Endothelial cell of umbilical vein (primary cell): Measurements from ENCODE around the gene PLEKHA4. TPM values are rescaled to one million over a fixed set of nuclear protein-coding genes. Genes with fewer than 3 reads are reported as not detected.

Experiments
- BruUV-seq: library from RNA; stranded (reverse); fragments of 400-500 nt; replicated peaks from 2 replicates; lab custom pipeline; 2021; lab: Mats Ljungman, UMichigan
- CTCF ChIA-PET: fragments of 300-600, 350-600 bp; sonication (Branson Sonifier 250); formaldehyde crosslinking; loops from one replicate; lab custom pipeline; 2021; ENCODE audit warnings: antibody characterized with exemption, inconsistent platforms; lab: Charles Lee
- POLR2A ChIA-PET: fragments of 300-600, 350-600 bp; sonication (Branson Sonifier 250); formaldehyde crosslinking; loops from one replicate; lab custom pipeline; 2021; ENCODE audit warnings: antibody characterized with exemption, inconsistent platforms; lab: Charles Lee
- DNase-seq: peaks from one replicate; pipeline ENCODE4 v3.0.0-alpha.2; 2011; ENCODE audit warnings: low read depth, low spot score
- FAIRE-seq: peaks from 2 replicates; lab custom pipeline; 2011; peaks lifted over from hg19 to GRCh38; lab: Jason Lieb, UNC
- H2AFZ ChIP-seq: 2 replicates; pipeline ENCODE4 v1.6.0; 2012; ENCODE audit warnings: low read depth, low read length, control low read depth, inconsistent platforms
- H3K27ac ChIP-seq: 2 replicates; pipeline ENCODE4 v1.5.1; 2011; ENCODE audit warnings: low read depth, mild to moderate bottlenecking, control low read depth, low read length, moderate library complexity; ENCODE audit not compliant: insufficient read depth
- H3K27me3 ChIP-seq, 2 experiments: 2 replicates each; pipeline versions ENCODE4 v1.6.0 to v1.6.1; 2011; ENCODE audit warnings: low read length in 2 of 2, mixed read lengths in 1 of 2; ENCODE audit not compliant: control insufficient read depth in 2 of 2, insufficient read depth in 2 of 2
- H3K36me3 ChIP-seq, 2 experiments: 2 replicates in 1 of 2; 3 replicates in 1 of 2; pipeline ENCODE4 v1.5.1; 2011; ENCODE audit warnings: low read length in 2 of 2, mild to moderate bottlenecking in 1 of 2, moderate library complexity in 1 of 2; ENCODE audit not compliant: control insufficient read depth in 2 of 2, insufficient read depth in 2 of 2; ENCODE audit errors: extremely low read depth in 1 of 2
- H3K4me1 ChIP-seq: 3 replicates; pipeline ENCODE4 v1.5.1; 2011; ENCODE audit warnings: mild to moderate bottlenecking, low read length; ENCODE audit not compliant: control insufficient read depth, insufficient read depth; ENCODE audit errors: extremely low read depth
- H3K4me2 ChIP-seq: 2 replicates; pipeline ENCODE4 v1.6.1; 2011; ENCODE audit warnings: low read length, control low read depth, mixed read lengths; ENCODE audit not compliant: insufficient read depth
- H3K4me3 ChIP-seq, 3 experiments: fragments of 200-600 bp in 1 of 3; sonication (generic), shearing (Covaris generic) in 1 of 3; replicated peaks in 1 of 3; 2 replicates each; pipeline ENCODE4 v1.5.1; 2011 to 2016; ENCODE audit warnings: control low read depth in 3 of 3, low read length in 3 of 3, mild to moderate bottlenecking in 2 of 3, inconsistent platforms in 1 of 3, low read depth in 1 of 3, moderate library complexity in 1 of 3; ENCODE audit not compliant: insufficient read depth in 1 of 3
- H3K79me2 ChIP-seq: 2 replicates; pipeline ENCODE4 v1.6.0; 2012; ENCODE audit warnings: low read length, inconsistent platforms; ENCODE audit not compliant: control insufficient read depth, insufficient read depth
- H3K9ac ChIP-seq: replicated peaks from 2 replicates; pipeline ENCODE3; 2011; ENCODE audit warnings: low read length, control low read depth; ENCODE audit not compliant: insufficient read depth; ENCODE audit errors: extremely low read depth
- H3K9me1 ChIP-seq: replicated peaks from 3 replicates; pipeline ENCODE4 v1.6.0; 2011; ENCODE audit warnings: mild to moderate bottlenecking, low read length; ENCODE audit not compliant: control insufficient read depth, insufficient read depth; ENCODE audit errors: extremely low read depth
- H3K9me3 ChIP-seq: replicated peaks from 2 replicates; pipeline ENCODE4 v1.5.1; 2012; ENCODE audit warnings: low read length, inconsistent platforms; ENCODE audit not compliant: control insufficient read depth, insufficient read depth
- H4K20me1 ChIP-seq: replicated peaks from 2 replicates; pipeline ENCODE3; 2011; ENCODE audit warnings: mild to moderate bottlenecking, low read length; ENCODE audit not compliant: control insufficient read depth, insufficient read depth; ENCODE audit errors: extremely low read depth
- CTCF ChIP-seq, 2 donors: IDR thresholded peaks; 1 replicate in 1 of 2; 2 replicates in 1 of 2; pipeline ENCODE4 v1.5.1; 2011; ENCODE audit warnings: low read length in 2 of 2, mild to moderate bottlenecking in 2 of 2, moderate library complexity in 2 of 2, control low read depth in 1 of 2, inconsistent platforms in 1 of 2, low read depth in 1 of 2; ENCODE audit not compliant: insufficient read depth in 1 of 2; ENCODE audit errors: extremely low read depth in 1 of 2
- EZH2 ChIP-seq: IDR thresholded peaks from 2 replicates; pipeline ENCODE4 v1.6.1; 2012; ENCODE audit warnings: borderline replicate concordance, low read depth, mild to moderate bottlenecking, moderate library complexity, low read length, inconsistent platforms; ENCODE audit not compliant: severe bottlenecking
- FOS ChIP-seq: IDR thresholded peaks from 2 replicates; pipeline ENCODE4 v1.6.1; 2011; ENCODE audit warnings: mild to moderate bottlenecking, low read length, moderate library complexity, borderline replicate concordance; ENCODE audit not compliant: insufficient read depth
- GATA2 ChIP-seq: IDR thresholded peaks from 2 replicates; pipeline ENCODE4 v1.7.0; 2011; ENCODE audit warnings: low read depth, mild to moderate bottlenecking, moderate library complexity, mixed read lengths, low read length; ENCODE audit not compliant: insufficient read length, insufficient read depth
- JUN ChIP-seq: IDR thresholded peaks from 2 replicates; pipeline ENCODE4 v1.6.1; 2011; ENCODE audit warnings: borderline replicate concordance, low read depth; ENCODE audit not compliant: insufficient read length, insufficient read depth
- MYC ChIP-seq: IDR thresholded peaks from one replicate; pipeline ENCODE4 v1.6.1; 2011; ENCODE audit warnings: mild to moderate bottlenecking, low read depth, low read length
- POLR2A ChIP-seq: IDR thresholded peaks from 2 replicates; pipeline ENCODE4 v1.6.1; 2012; ENCODE audit warnings: low read depth, mild to moderate bottlenecking, control low read depth, low read length
- POLR2AphosphoS5 ChIP-seq: IDR thresholded peaks from 2 replicates; pipeline ENCODE4 v1.6.1; 2012; ENCODE audit warnings: low read depth, mild to moderate bottlenecking, control low read depth, low read length, moderate library complexity; ENCODE audit not compliant: insufficient read depth
- dilution Hi-C: fragments of 300-500 bp; cut with MboI; formaldehyde crosslinking; loops from one replicate; pipeline ENCODE4 v1.15.0; 2019; ENCODE audit warnings: low sequenced_read_pairs; ENCODE audit not compliant: extremely low pct_ligation_motif_present
- intact Hi-C: fragments of 100-400 bp; cut with micrococcal nuclease; formaldehyde crosslinking; loops from one replicate; pipeline ENCODE4 v1.10.0; 2022
- polyA plus RNA-seq, 4 experiments: library from polyadenylated mRNA; depleted of rRNA in 3 of 4; stranded (reverse) in 3 of 4; unstranded in 1 of 4; fragments of >200 nt; gene quantifications; 2 replicates each; pipeline versions ENCODE4 v1.2.1 to v1.2.3, GENCODE V29; 2011 to 2012; ENCODE audit warnings: missing spikeins in 1 of 4
- total RNA-seq: library from RNA; stranded (reverse); gene quantifications from 2 replicates; pipeline ENCODE4 v1.2.3, GENCODE V29; 2021

PLEKHA4 gene
- total and polyA plus RNA-seq, 2 donors (not counting 3 experiments of a cell fraction or from before 2014, with no cell fraction given), result 4.5 to 10.1 TPM

- POLR2A ChIA-PET, result no interaction called here
- no peaks in the 10 kb centered on the region for H3K79me2 ChIP-seq
- H3K9ac ChIP-seq, result no peak overlapping the region
- dilution Hi-C loops, result no loop called here
- TF ChIP-seq GATA2 (no peak), MYC (no peak)
- no peak overlapping the region for H3K4me3 ChIP-seq
- no TSS peak for BruUV-seq
- no peak overlapping the region for H2AFZ ChIP-seq
- no peak overlapping the region for H3K4me2 ChIP-seq
- H3K4me1 ChIP-seq, result no peaks in the 10 kb centered on the region
- intact Hi-C loops, result no loop called here
- H3K27ac ChIP-seq, result no peak overlapping the region
- no peaks in the 10 kb centered on the region for H3K9me3 ChIP-seq
- DNase-seq (no peak), FAIRE-seq (no peak)
- no peaks in the 10 kb centered on the region for H4K20me1 ChIP-seq
- H3K27me3 ChIP-seq, result no peaks in the 10 kb centered on the region
- H3K9me1 ChIP-seq, result no peaks in the 10 kb centered on the region
- CTCF ChIA-PET, result interaction anchor here (1.1 to 1.5 kb wide), 2 partner anchors 17 to 26 kb away, joined by 3 to 4 read pairs; no protein-coding TSS in a partner anchor
- peaks cover 5 to 41% of the 10 kb centered on the region in 2 experiments for H3K36me3 ChIP-seq
Measured at GRCh38 chr19:48918071-48918470, 49.7 kb upstream of the PLEKHA4 start.

- Histone ChIP-seq H4K20me1 (no peaks in the 10 kb centered on the region), H3K9me1 (no peaks in the 10 kb centered on the region), H3K4me1 (no peaks in the 10 kb centered on the region), H3K4me2 (no peak overlapping the region), H3K27ac (no peak overlapping the region), H3K9ac (no peak overlapping the region), H3K9me3 (no peaks in the 10 kb centered on the region), H3K36me3 (peaks cover 7 to 36% of the 10 kb centered on the region in 2 experiments), H2AFZ (no peak overlapping the region), H3K79me2 (no peaks in the 10 kb centered on the region), H3K27me3 (no peaks in the 10 kb centered on the region), H3K4me3 (no peak overlapping the region)
- dilution Hi-C loops, result no loop called here
- CTCF ChIA-PET, result interaction anchor here (1.2 kb wide), 1 partner anchor 18 kb away, joined by 4 read pairs; the partner anchor contains the start of gene DHDH
- no TSS peak for BruUV-seq
- TF ChIP-seq CTCF (IDR thresholded peaks at IDR 0.05; ENCODE audit: extremely low read depth in 1 of 2, insufficient read depth in 1 of 2, low read depth in 1 of 2, low read length in 2 of 2), result no peak
- no peak for TF ChIP-seq POLR2AphosphoS5
- TF ChIP-seq GATA2, result no peak
- no peak for TF ChIP-seq POLR2A
- no peak for TF ChIP-seq FOS
- no peak for TF ChIP-seq JUN
- no peak for TF ChIP-seq EZH2
- TF ChIP-seq MYC, result no peak
- FAIRE-seq (no peak), DNase-seq (no peak)
- intact Hi-C loops, result no loop called here
- POLR2A ChIA-PET, result interaction anchor here (0.7 kb wide), 1 partner anchor 40 kb away, joined by 3 read pairs; no protein-coding TSS in a partner anchor
Measured at GRCh38 chr19:48915757-48916156, 47.3 kb upstream of the PLEKHA4 start.
